Neural cell (in vitro differentiated cells): ENCODE results near the gene SPDYE18. TPM values are rescaled to one million over a fixed set of nuclear protein-coding genes. Genes with fewer than 3 reads are reported as not detected.
"Not testable (repeated sequence)": the region's sequence is repeated elsewhere in the genome, so short reads cannot be mapped to it uniquely, and the experiment has no call there.

Source experiments
- H2AFZ ChIP-seq: fragments of 200-600, 300-800 bp; sonication (generic), shearing (Covaris generic); 2 replicates; pipeline ENCODE4 v1.6.0; 2014; ENCODE audit warnings: low read depth, mild to moderate bottlenecking, antibody characterized with exemption, low read length, moderate library complexity
- H3F3A ChIP-seq: fragments of 200-600 bp; shearing (Covaris generic); 2 replicates; pipeline ENCODE4 v1.6.1; 2016; ENCODE audit warnings: mild to moderate bottlenecking, moderate library complexity, mixed read lengths, antibody characterized with exemption, low read length; ENCODE audit not compliant: insufficient read depth, poor library complexity, severe bottlenecking
- H3K27ac ChIP-seq: fragments of 200-600, 300-800 bp; sonication (generic), shearing (Covaris generic); 2 replicates; pipeline ENCODE4 v1.5.1; 2014; ENCODE audit warnings: mild to moderate bottlenecking, low read length, moderate library complexity
- H3K27me3 ChIP-seq: fragments of 300-800, 200-600 bp; sonication (generic), shearing (Covaris generic); 2 replicates; pipeline ENCODE4 v1.6.0; 2014; ENCODE audit warnings: mild to moderate bottlenecking, low read depth, low read length, moderate library complexity; ENCODE audit not compliant: insufficient read depth
- H3K36me3 ChIP-seq: fragments of 300-800, 200-600 bp; sonication (generic), shearing (Covaris generic); 2 replicates; pipeline ENCODE4 v1.5.1; 2014; ENCODE audit warnings: mild to moderate bottlenecking, antibody characterized with exemption, low read length, moderate library complexity; ENCODE audit not compliant: insufficient read depth
- H3K4me2 ChIP-seq: fragments of 300-800, 200-600 bp; sonication (generic), shearing (Covaris generic); 2 replicates; pipeline ENCODE4 v1.6.0; 2014; ENCODE audit warnings: mild to moderate bottlenecking, low read length
- H3K4me3 ChIP-seq: fragments of 300-800, 200-600 bp; sonication (generic), shearing (Covaris generic); 2 replicates; pipeline ENCODE4 v1.5.1; 2014; ENCODE audit warnings: mild to moderate bottlenecking, low read length, moderate library complexity
- H3K79me2 ChIP-seq: fragments of 200-600 bp; shearing (Covaris generic); replicated peaks from 2 replicates; pipeline ENCODE4 v1.6.0; 2014; ENCODE audit warnings: mild to moderate bottlenecking, low read length, moderate library complexity; ENCODE audit not compliant: insufficient read depth
- H3K9ac ChIP-seq: fragments of 300-800, 200-600 bp; sonication (generic), shearing (Covaris generic); 2 replicates; pipeline ENCODE4 v1.6.1; 2016; ENCODE audit warnings: mild to moderate bottlenecking, low read length, mixed read lengths
- H3K9me2 ChIP-seq: fragments of 200-600 bp; shearing (Covaris generic); 2 replicates; pipeline ENCODE4 v1.6.1; 2016; ENCODE audit warnings: mild to moderate bottlenecking, low read length, mixed read lengths; ENCODE audit not compliant: insufficient read depth
- H3K9me3 ChIP-seq: fragments of 200-600, 300-800 bp; sonication (generic), shearing (Covaris generic); 2 replicates; pipeline ENCODE4 v1.6.1; 2016; ENCODE audit warnings: mild to moderate bottlenecking, mixed run types, low read length, moderate library complexity, mixed read lengths
- H4K20me1 ChIP-seq: fragments of 200-600 bp; shearing (Covaris generic); 2 replicates; pipeline ENCODE4 v1.6.1; 2016; ENCODE audit warnings: mild to moderate bottlenecking, mixed run types; ENCODE audit not compliant: insufficient read depth
- polyA plus RNA-seq: library from polyadenylated mRNA; depleted of rRNA; stranded (reverse); fragments of >200 nt; gene quantifications from 2 replicates; pipeline ENCODE4 v1.2.3, GENCODE V29; 2014

Gene SPDYE18
- polyA plus RNA-seq, 1 donor from 2014 or later, result 1.2 TPM

DNA sequence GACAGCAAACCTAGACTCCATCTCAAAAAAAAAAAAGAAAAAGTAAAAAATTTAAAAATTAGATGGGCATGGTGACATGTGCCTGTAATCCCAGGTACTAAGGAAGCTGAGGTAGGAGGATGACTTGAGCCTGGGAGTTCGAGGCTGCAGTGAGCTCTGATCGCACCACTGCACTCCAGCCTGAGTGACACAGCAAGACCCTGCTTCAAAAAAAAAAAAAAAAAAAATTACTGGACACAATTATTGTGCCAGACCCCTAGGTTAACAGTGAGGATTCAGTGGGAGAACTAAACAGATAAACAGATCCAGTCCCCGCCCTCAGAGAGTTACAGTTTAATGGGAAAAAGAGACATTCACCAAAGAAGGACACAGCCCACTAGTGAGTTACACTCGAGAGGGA lies 1.4 kb upstream of the SPDYE18 start:
- H3K9me3 ChIP-seq, H3K27ac ChIP-seq, H3K27me3 ChIP-seq, H3K9ac ChIP-seq, H3K79me2 ChIP-seq, H3K36me3 ChIP-seq, H3K4me3 ChIP-seq, H3K9me2 ChIP-seq, H3K4me2 ChIP-seq, H4K20me1 ChIP-seq, H2AFZ ChIP-seq, H3F3A ChIP-seq: not testable (repeated sequence)

- not testable (repeated sequence) for H3K27ac ChIP-seq, H3K36me3 ChIP-seq, H3K27me3 ChIP-seq, H3K4me3 ChIP-seq, H3K9ac ChIP-seq, H4K20me1 ChIP-seq, H3K9me3 ChIP-seq, H3K79me2 ChIP-seq, H2AFZ ChIP-seq, H3K9me2 ChIP-seq, H3F3A ChIP-seq, H3K4me2 ChIP-seq
These were observed 30.1 kb downstream of the SPDYE18 start, which contains the start of gene SPDYE17 for GRCh38 chr7:77032261-77032660. SPDYE17 (minus strand) TSS chr7:77032361; CDS start chr7:77030570, 1,791 bp downstream.

DNA sequence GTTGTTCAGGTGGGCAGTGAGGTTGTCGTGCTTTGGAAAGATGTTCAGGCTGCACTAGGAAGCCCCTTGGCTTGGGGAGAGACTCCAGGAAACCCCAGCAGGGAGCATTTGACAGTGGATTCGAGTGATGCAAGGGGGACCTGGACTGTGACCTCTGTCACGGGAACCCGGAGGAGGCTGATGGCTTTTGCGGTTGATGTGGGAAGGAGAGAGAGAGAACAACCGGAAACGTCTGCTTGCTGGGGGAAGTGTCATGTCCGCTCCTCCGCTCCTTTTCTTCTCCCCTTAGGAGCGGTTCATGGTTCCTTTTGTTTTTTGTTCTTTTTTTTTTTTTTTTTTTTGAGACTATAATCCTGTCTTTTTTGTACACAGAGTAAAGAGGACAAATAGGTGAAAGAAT lies 36.0 kb downstream of the SPDYE18 start:
- not testable (repeated sequence) for H3K4me2 ChIP-seq, H3K79me2 ChIP-seq, H3F3A ChIP-seq, H2AFZ ChIP-seq, H3K9ac ChIP-seq, H3K4me3 ChIP-seq, H3K9me2 ChIP-seq, H4K20me1 ChIP-seq, H3K36me3 ChIP-seq, H3K27me3 ChIP-seq, H3K9me3 ChIP-seq, H3K27ac ChIP-seq

DNA sequence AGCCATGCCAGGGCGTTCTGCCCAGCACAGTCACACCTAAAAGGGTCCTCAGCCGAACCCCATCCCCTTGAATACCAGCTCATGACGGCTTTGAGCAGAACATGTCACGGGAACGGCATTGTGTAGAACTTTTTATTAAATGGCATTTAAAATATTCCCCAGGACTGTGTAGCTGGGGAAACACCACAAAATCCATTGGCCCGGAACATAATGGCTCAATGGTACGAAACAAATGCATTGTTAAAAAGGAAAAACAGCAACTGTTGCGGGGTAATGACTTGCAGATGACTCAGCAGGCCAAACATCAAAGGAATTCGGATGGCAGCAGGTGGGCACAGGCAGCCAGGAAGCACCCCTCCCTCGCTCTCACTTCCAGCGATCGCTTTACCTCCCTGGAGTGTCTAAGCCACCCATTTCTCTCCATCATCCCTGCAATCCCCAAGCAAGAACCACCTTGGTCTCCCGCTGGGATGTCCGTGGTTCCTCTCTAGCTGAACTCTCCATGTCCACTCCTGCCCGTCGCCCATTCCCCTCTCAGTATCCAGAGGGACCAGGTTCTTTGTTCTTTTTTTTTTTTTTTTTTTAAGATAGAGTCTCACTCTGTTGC lies 52.2 kb downstream of the SPDYE18 start:
- not testable (repeated sequence) for H3K27ac ChIP-seq, H3K4me2 ChIP-seq, H4K20me1 ChIP-seq

GRCh38 chr7:77008000-77008399 lies 54.4 kb downstream of the SPDYE18 start:
- not testable (repeated sequence) for H3K9ac ChIP-seq, H4K20me1 ChIP-seq, H3K27ac ChIP-seq, H2AFZ ChIP-seq, H3K9me2 ChIP-seq, H3K4me3 ChIP-seq, H3K4me2 ChIP-seq, H3K27me3 ChIP-seq, H3K36me3 ChIP-seq, H3K9me3 ChIP-seq, H3K79me2 ChIP-seq, H3F3A ChIP-seq

More for the DNA sequence above, 52.2 kb downstream of the SPDYE18 start:
- not testable (repeated sequence) for H3K27me3 ChIP-seq, H3K36me3 ChIP-seq, H3F3A ChIP-seq, H3K9me2 ChIP-seq, H3K9ac ChIP-seq, H3K4me3 ChIP-seq, H3K9me3 ChIP-seq, H2AFZ ChIP-seq, H3K79me2 ChIP-seq

DNA sequence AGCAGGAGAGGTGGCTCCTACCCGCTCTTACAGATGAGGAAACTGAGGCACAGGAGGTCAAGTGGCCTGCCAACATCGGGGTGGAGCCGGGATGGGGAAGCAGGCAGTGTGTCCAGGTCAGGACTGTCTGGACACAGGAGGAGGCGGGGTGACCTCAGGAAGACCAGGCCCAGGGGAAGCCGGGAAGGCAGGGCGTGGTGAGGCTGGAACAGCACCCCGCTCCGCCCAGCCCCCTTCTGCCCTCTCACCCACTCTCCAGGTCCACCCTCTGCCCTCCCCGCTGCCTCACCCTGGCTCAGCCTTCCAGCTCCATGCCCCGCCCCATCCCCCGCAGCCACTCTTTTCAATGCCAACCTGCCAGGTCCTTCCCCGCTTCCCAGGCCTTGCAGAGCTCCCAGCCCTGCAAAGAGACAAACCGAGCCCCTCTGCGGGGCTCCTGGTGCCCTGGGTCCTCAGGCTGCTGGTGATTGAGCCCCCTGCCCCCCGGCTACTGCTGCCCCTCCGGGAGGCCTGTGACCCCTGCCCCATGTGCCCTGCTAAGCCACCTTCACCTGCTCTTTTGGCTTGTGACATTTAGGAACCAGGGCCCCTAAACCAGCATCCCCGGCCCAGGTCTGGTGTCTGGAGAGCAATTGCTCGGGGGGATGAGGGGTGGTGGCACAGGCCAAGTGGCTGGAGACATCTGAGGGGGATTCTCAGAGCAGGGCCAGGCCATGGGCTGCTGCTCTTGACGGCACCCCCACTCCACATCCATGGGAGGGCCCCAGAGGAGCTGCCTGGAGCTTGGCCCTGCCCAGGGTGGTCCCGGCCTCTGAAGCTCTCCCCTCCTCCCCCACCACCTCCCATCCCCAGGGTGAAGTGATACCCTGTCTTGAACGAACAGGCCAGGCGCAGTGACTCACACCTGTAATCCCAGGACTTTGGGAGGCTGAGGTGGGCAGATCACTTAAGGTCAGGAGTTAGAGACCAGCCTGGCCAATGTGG lies 55.9 kb downstream of the SPDYE18 start:
- not testable (repeated sequence) for H4K20me1 ChIP-seq, H3K9ac ChIP-seq, H3K4me3 ChIP-seq, H3K36me3 ChIP-seq, H3K4me2 ChIP-seq, H3F3A ChIP-seq, H3K9me3 ChIP-seq, H3K27me3 ChIP-seq, H3K79me2 ChIP-seq, H3K9me2 ChIP-seq, H2AFZ ChIP-seq, H3K27ac ChIP-seq

DNA sequence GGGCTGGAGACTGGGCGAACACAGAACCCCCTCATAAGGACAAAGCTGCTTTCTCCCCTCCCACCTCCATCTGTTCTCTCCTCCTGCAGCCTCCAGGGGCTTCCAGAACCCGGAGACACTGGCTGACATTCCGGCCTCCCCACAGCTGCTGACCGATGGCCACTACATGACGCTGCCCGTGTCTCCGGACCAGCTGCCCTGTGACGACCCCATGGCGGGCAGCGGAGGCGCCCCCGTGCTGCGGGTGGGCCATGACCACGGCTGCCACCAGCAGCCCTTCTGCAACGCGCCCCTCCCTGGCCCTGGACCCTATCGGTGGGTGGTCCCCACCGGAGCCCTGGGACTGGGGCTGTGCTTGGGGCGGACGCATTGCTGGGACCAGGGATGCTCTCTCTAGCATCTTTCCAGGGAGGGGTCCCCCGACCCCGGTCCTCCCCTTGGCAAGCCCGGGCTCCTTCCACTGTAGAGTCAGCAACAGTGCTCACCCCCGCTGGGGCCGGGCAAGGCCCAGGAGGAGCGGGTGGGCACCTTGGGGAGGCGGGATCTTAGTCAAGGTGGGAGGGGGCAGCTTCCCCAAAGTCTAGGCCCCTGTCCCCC lies 56.8 kb downstream of the SPDYE18 start:
- H3K79me2 ChIP-seq, H3K9me2 ChIP-seq, H3K9ac ChIP-seq, H3K27me3 ChIP-seq, H2AFZ ChIP-seq, H3K4me3 ChIP-seq, H3K9me3 ChIP-seq, H3K4me2 ChIP-seq, H3K27ac ChIP-seq, H3K36me3 ChIP-seq, H4K20me1 ChIP-seq, H3F3A ChIP-seq: not testable (repeated sequence)
